Stimulated activated CD4-positive, alpha-beta T cell treated with anti-CD3 and anti-CD28 coated beads, Interleukin-15, amount 100 ng/mL, for 48 hours (primary cell): ENCODE measurements around the gene PLCB3.

Source experiments
- DNase-seq, 2 donors: peaks; one replicate each; pipeline ENCODE4 v3.0.0-alpha.2; 2020; ENCODE audit warnings: low read depth in 2 of 2

Gene PLCB3

GRCh38 chr11:64251016-64251752, at the start of gene PLCB3:
TSS of gene PLCB3 (plus strand) at chr11:64251530. CDS start at chr11:64251650, 120 bp downstream.
- no peak for DNase-seq

- no peak for DNase-seq
These were observed 49.8 kb upstream of the PLCB3 start for GRCh38 chr11:64201543-64201942.

- no peak for DNase-seq
These were observed 48.3 kb upstream of the PLCB3 start for GRCh38 chr11:64202992-64203391.

GRCh38 chr11:64203421-64204079, 47.8 kb upstream of the PLCB3 start:
- DNase-seq, result no peak

GRCh38 chr11:64204080-64204440, 47.3 kb upstream of the PLCB3 start:
- no peak for DNase-seq

- DNase-seq, result peak in 1 of 2 donors; percentile 74
These were observed 46.8 kb upstream of the PLCB3 start for GRCh38 chr11:64204464-64204989.

GRCh38 chr11:64206457-64207255, 44.7 kb upstream of the PLCB3 start, which contains the start of gene FERMT3:
TSS of gene FERMT3 (plus strand) at chr11:64206721. CDS start at chr11:64207365, 644 bp downstream.
- peak; percentile 68 to 75 for DNase-seq

- DNase-seq, result peak; percentile 78 to 80
These were observed 43.9 kb upstream of the PLCB3 start for GRCh38 chr11:64207256-64208085.

GRCh38 chr11:64208086-64208795, 43.1 kb upstream of the PLCB3 start:
- no peak for DNase-seq

GRCh38 chr11:64208796-64209562, 42.4 kb upstream of the PLCB3 start:
- no peak for DNase-seq

- no peak for DNase-seq
These were observed 41.8 kb upstream of the PLCB3 start for GRCh38 chr11:64209563-64209843.

GRCh38 chr11:64210301-64211020, 40.9 kb upstream of the PLCB3 start:
- DNase-seq, result no peak

GRCh38 chr11:64211181-64211872, 40.0 kb upstream of the PLCB3 start:
- DNase-seq, result no peak

GRCh38 chr11:64216879-64217278, 34.5 kb upstream of the PLCB3 start:
- no peak for DNase-seq

GRCh38 chr11:64218628-64219353, 32.5 kb upstream of the PLCB3 start:
- no peak for DNase-seq

- no peak for DNase-seq
These were observed 32.0 kb upstream of the PLCB3 start for GRCh38 chr11:64219354-64219684.

GRCh38 chr11:64219755-64220154, 31.6 kb upstream of the PLCB3 start:
- DNase-seq, result no peak

- DNase-seq, result no peak
These were observed 31.1 kb upstream of the PLCB3 start for GRCh38 chr11:64220271-64220670.
